ENCODE results near the gene CENPN.

CENPN gene

DNA sequence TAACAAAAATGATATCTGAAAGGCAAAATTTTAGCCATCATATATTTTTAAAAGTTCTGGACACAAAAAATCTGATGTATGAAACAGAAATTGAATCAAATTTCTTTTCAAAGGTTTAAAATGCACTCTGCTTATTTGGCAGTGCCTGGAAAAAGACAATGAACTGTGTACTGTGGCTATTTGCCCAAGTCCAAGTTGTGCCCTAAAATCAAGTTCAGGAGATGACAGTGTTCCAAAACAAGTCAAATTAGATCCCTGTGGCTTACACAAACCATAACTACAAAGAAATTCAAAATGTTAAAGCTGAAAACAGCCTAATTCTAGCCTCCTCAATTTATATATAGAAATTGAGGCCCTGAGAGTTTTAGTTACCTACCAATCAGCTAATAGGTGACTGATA lies 25.9 kb upstream of the CENPN start:
- TF ChIP-seq YY1 (IDR thresholded peaks at IDR 0.05; ENCODE audit: low read depth) (no peak), MAX (IDR thresholded peaks at IDR 0.05) (no peak), REST (IDR thresholded peaks at IDR 0.05; ENCODE audit: low read depth) (no peak), CEBPB (IDR thresholded peaks at IDR 0.05) (no peak), ZBTB7A (IDR thresholded peaks at IDR 0.05; ENCODE audit: low read depth) (no peak), FOXM1 (IDR thresholded peaks at IDR 0.05; ENCODE audit: borderline replicate concordance, low read depth) (no peak), RAD21 (IDR thresholded peaks at IDR 0.05; ENCODE audit: low read depth) (no peak), TEAD4 (IDR thresholded peaks at IDR 0.05) (no peak), CREB1 (IDR thresholded peaks at IDR 0.05; ENCODE audit: low read depth) (no peak), EP300 (IDR thresholded peaks at IDR 0.05; ENCODE audit: borderline replicate concordance) (no peak), TAF1 (IDR thresholded peaks at IDR 0.05; ENCODE audit: low read depth) (no peak), EGR1 (IDR thresholded peaks at IDR 0.05) (no peak), NFIC (IDR thresholded peaks at IDR 0.05) (no peak)

DNA sequence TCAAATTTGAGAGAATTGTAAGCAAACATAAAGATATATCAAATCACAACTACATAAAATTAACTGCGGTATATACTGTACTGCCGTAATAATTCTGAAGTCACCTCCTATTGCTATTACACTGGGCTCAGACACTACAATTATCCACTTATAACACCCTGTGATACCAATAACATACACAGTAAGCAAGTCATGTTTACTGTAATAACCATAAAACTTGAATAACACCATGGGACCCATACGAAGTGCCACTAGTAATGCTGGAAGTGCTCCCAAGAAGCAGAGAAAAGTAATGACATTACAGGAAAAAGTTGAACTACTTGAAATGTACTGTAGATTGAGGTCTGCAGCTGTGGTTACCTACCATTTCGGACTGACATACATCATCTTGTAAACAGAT lies 24.4 kb upstream of the CENPN start:
- TF ChIP-seq, protein P1, sequence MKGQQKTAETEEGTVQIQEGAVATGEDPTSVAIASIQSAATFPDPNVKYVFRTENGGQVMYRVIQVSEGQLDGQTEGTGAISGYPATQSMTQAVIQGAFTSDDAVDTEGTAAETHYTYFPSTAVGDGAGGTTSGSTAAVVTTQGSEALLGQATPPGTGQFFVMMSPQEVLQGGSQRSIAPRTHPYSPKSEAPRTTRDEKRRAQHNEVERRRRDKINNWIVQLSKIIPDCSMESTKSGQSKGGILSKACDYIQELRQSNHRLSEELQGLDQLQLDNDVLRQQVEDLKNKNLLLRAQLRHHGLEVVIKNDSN (IDR thresholded peaks at IDR 0.05) = no peak
- TF ChIP-seq RAD21 (IDR thresholded peaks at IDR 0.05; ENCODE audit: low read depth) (no peak), CREB1 (IDR thresholded peaks at IDR 0.05; ENCODE audit: low read depth) (no peak), REST (IDR thresholded peaks at IDR 0.05; ENCODE audit: low read depth) (no peak), EP300 (IDR thresholded peaks at IDR 0.05; ENCODE audit: borderline replicate concordance) (no peak), CEBPB (IDR thresholded peaks at IDR 0.05) (no peak), FOXM1 (IDR thresholded peaks at IDR 0.05; ENCODE audit: borderline replicate concordance, low read depth) (no peak), TAF1 (IDR thresholded peaks at IDR 0.05; ENCODE audit: low read depth) (no peak), MAX (IDR thresholded peaks at IDR 0.05) (no peak), YY1 (IDR thresholded peaks at IDR 0.05; ENCODE audit: low read depth) (no peak), TCF12 (IDR thresholded peaks at IDR 0.05; ENCODE audit: low read depth) (no peak), EGR1 (IDR thresholded peaks at IDR 0.05) (no peak), NFIC (IDR thresholded peaks at IDR 0.05) (no peak), ZBTB7A (IDR thresholded peaks at IDR 0.05; ENCODE audit: low read depth) (no peak), TEAD4 (IDR thresholded peaks at IDR 0.05) (no peak)

- TF ChIP-seq FOXM1 (IDR thresholded peaks at IDR 0.05; ENCODE audit: borderline replicate concordance, low read depth) = no peak
- TF ChIP-seq ZBTB7A (IDR thresholded peaks at IDR 0.05; ENCODE audit: low read depth) = no peak
- no peak for TF ChIP-seq REST (IDR thresholded peaks at IDR 0.05; ENCODE audit: low read depth)
- no peak for TF ChIP-seq CREB1 (IDR thresholded peaks at IDR 0.05; ENCODE audit: low read depth)
- TF ChIP-seq EGR1 (IDR thresholded peaks at IDR 0.05) = no peak
- TF ChIP-seq RAD21 (IDR thresholded peaks at IDR 0.05; ENCODE audit: low read depth) = no peak
- TF ChIP-seq CEBPB (IDR thresholded peaks at IDR 0.05) = no peak
- TF ChIP-seq TEAD4 (IDR thresholded peaks at IDR 0.05) = no peak
- TF ChIP-seq YY1 (IDR thresholded peaks at IDR 0.05; ENCODE audit: low read depth) = no peak
- no peak for TF ChIP-seq TCF12 (IDR thresholded peaks at IDR 0.05; ENCODE audit: low read depth)
- TF ChIP-seq, protein P1 (IDR thresholded peaks at IDR 0.05) = no peak
- no peak for TF ChIP-seq NFIC (IDR thresholded peaks at IDR 0.05)
- no peak for TF ChIP-seq TAF1 (IDR thresholded peaks at IDR 0.05; ENCODE audit: low read depth)
Measured at GRCh38 chr16:80984124-80984892, 22.7 kb upstream of the CENPN start.

GRCh38 chr16:80985611-80986010 lies 21.4 kb upstream of the CENPN start:
- no peak for TF ChIP-seq CREB1 (IDR thresholded peaks at IDR 0.05; ENCODE audit: low read depth)
- no peak for TF ChIP-seq CEBPB (IDR thresholded peaks at IDR 0.05)
- TF ChIP-seq, protein P1 (IDR thresholded peaks at IDR 0.05) = no peak
- TF ChIP-seq RAD21 (IDR thresholded peaks at IDR 0.05; ENCODE audit: low read depth) = no peak
- no peak for TF ChIP-seq EP300 (IDR thresholded peaks at IDR 0.05; ENCODE audit: borderline replicate concordance)
- TF ChIP-seq TCF12 (IDR thresholded peaks at IDR 0.05; ENCODE audit: low read depth) = no peak
- TF ChIP-seq EGR1 (IDR thresholded peaks at IDR 0.05) = no peak
- no peak for TF ChIP-seq FOXM1 (IDR thresholded peaks at IDR 0.05; ENCODE audit: borderline replicate concordance, low read depth)
- no peak for TF ChIP-seq TEAD4 (IDR thresholded peaks at IDR 0.05)
- TF ChIP-seq REST (IDR thresholded peaks at IDR 0.05; ENCODE audit: low read depth) = no peak
- no peak for TF ChIP-seq TAF1 (IDR thresholded peaks at IDR 0.05; ENCODE audit: low read depth)
- TF ChIP-seq MAX (IDR thresholded peaks at IDR 0.05) = no peak
- no peak for TF ChIP-seq YY1 (IDR thresholded peaks at IDR 0.05; ENCODE audit: low read depth)
- no peak for TF ChIP-seq NFIC (IDR thresholded peaks at IDR 0.05)
- no peak for TF ChIP-seq ZBTB7A (IDR thresholded peaks at IDR 0.05; ENCODE audit: low read depth)
